Ramos (cell line): Measurements from ENCODE around the gene PITPNM3.

Source experiments
- in situ Hi-C: fragments of 300-500 bp; cut with MboI; formaldehyde crosslinking; loops from one replicate; pipeline ENCODE4 v1.14.3; 2022; ENCODE audit warnings: low sequenced_read_pairs; ENCODE audit not compliant: unreplicated experiment

PITPNM3 gene

DNA sequence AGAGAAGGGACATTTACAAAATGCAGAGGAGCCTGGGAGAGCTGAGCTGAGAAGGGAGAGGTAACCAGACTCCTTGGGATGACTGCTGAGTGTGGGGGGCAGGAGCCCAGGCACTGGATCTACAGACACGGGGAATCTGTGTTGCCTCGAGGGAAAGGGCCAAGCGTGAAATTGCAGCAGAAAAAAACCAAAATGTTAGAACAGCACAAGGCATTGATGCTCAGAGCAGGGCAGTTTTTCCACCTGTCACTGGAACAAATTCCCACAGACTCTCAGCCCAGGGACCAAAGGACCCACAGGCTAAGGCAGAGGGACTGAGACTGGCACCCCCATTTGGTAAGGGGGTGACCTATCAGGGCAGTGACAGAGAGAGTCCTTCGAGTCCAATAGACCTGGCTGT is 2.0 kb downstream of the PITPNM3 start:
- in situ Hi-C loops = no loop called here

DNA sequence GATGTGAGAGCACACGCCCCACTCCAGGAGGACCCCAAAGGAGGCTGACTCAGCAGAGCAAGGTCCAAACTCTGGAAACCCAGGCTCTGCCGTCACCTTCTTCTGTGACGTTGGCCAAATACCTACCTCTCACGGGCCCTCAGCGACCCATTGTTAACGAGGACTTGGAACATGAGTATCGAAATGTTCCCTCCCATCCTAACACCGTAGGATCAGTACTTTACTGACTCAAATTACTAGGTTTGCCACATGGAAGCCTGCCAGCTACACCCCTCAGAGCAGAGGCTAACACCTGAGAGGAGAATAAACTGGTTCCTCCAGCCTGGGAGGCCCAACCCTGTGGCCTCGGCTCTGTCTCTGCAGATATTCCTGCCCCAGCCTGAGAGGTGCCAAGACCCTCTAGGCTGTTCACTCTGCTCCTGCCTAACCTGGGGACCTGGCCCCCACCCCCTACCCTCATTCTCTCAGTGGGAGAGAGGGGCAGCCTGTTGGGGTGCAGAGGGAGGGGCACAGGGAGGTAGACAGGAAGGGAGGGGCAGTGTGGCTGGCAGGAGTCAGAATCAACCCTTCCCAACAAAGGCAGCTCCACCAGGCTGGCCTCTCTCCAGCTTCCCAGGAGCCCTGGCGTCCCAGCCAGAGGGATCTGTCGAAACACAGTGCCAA is 4.4 kb downstream of the PITPNM3 start:
- in situ Hi-C loops = no loop called here

DNA sequence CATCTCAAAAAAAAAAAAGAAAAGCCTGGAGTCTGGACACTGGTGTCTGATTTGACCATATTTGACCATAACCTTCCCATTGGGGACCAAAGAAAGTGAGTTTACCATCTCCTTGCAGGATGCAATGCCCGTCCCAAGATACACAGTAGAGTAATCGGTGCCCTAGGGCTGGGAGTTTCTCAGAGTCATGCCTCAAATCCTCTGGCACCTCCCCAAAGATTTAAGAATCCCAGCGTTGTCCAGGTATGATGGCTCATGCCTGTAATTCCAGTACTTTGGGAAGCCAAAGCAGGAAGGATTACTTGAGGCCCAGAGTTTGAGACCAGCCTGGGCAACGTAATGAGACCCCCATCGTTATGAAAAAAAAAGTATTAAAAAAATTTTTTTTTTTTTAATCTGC is 5.0 kb downstream of the PITPNM3 start:
- in situ Hi-C loops = no loop called here

DNA sequence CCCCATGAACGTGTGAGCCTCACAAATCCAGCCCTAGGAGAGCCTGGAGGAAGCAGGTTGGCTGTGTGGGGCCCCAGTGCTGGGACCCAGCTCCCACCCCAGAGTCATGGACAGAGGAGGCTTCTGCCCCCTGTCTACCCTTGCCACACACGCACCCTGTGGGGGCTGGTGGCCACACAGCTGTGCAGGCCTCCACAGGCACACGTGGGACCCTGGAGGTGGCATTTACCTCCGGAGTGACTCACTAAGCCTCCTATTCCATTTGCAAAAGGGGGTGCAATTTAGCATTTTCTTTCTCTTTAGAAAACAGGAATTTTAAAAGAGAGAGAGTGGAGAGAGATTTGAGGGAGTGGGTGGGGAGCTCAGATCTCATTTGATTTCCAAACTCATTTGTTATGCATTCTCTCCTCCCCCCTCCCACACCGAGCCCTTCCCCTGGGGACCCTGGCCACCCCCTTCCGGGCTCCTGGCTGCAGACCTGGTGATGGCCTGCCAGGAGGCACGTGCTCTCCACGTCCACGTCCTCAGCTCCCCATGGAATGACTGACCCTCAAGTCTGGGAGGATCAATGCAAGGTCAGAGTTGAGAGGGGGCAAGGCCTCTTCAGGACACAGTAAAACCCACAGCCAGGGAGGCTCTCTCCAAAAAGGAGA is 6.8 kb downstream of the PITPNM3 start:
- in situ Hi-C loops = no loop called here

DNA sequence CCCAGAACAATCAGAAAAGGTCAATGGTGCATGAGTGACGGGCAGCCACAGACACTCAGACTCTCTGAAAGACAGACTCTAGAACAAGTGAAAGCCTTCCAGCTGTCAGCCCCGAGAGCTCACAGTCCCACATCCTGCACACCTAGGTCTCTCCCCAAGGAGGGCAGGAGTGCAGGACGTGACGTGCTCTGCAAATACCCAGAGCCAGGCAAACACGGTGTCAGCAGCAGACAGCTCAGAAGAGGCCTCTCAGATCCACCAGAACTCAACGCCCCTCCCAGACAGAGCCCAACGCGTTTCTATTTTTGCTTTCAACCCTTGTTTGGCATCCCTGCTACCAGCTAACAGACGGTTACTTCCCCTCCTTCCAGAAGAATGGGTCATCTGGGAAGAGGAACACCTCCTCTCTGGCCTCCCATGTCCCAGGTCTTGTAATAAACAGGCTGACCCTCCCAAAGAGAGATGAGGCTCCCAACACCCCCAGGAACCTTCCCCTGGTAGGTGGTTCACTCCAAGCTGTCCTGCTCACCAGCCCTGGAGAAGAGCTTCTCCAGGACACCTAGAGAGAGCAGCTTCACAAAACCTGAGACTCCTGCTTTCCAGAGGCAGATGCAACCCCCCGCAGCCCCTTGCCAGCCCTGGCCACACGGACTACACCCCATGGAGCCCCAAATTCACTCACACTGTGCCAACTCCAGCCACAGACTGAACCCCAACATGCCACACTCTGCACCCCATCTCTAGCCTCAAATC is 7.6 kb downstream of the PITPNM3 start:
- in situ Hi-C loops = no loop called here

DNA sequence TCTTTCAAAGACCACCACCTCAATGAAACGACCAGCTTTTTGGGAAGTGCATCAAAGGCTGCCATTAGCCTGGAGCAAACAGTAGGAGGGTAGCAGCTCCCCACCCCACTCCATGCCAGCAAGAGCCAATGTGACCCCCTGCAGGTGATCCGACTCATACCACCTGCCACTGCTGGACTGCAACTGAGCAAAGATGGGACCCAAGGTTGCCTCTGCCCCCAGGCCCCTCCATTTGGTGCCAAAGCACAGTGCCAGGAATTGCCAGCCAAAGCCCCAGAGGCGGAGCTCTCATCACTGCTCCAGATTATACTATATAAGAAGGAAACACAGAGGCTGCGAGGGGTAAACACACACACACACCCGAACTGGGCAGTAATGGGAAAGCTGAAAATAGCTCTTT is 8.3 kb downstream of the PITPNM3 start:
- in situ Hi-C loops = no loop called here

DNA sequence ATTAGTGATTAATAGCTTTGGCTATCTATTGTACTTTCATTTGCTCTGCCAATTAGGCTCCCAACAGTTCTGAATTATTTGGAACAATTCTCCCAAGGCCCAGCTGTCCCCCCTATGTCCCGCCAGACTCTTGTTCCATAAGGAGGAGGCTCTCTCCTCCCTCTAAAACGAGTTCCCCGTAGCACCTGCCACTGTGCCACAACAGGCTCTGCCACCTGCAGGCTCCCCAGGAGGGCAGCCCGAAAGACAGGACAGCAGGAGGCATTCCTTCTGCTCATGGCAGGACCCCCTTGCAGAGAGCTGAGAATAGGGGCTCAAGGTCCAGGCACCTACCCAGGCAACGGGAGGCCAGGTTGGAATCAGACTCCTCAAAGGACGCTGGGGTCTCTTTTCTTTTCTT is 9.0 kb downstream of the PITPNM3 start:
- in situ Hi-C loops = no loop called here

DNA sequence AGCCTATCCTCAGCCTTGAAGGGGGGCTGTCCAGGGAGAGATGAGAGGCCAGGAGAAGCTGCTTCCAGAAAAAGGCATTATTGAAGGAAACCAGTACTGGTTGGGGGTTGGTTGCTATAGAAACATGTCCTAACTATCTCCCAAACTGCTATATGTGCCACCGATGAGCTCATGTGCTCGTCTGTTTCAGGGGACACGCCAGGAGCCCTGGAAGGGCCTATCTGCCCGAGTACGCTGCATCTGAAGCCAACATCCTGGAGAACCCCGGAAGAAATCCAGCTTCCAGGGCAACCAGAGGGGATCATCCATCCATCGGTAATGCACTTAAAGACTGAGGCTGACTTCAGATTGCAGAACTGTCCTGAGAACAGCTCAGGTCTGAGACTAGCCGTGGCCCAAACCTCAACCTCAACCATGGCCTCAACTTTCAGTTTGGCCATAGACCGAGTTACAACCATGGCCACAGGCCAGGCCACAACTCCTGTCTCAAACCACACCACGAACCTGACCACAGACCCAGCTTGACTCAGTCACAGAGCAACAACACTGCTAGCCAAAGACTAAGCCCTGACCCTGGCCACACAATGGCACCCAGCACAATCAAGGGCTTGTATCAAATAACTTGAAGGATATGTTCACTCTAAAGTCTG is 10.2 kb downstream of the PITPNM3 start:
- in situ Hi-C loops = no loop called here

DNA sequence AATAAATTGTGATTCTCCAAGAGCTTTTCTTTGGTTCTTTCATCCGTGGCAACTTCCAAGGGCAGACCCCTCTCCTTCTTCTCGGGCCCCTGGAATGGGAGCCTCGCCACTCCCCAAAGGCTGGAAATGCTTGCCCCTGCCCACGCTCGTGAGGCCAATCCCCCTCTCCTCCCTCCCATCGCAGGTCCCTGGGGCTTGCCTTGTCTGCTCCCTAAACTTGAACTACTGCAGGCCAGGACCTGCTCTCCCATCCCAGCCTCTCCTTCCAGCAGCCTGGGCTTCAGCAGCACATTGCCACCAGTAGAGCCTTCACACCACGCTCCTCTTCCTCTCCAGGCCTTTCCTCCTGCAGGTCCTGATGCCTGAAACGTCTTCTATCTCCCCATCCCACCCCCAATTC is 11.1 kb downstream of the PITPNM3 start:
- in situ Hi-C loops = no loop called here

DNA sequence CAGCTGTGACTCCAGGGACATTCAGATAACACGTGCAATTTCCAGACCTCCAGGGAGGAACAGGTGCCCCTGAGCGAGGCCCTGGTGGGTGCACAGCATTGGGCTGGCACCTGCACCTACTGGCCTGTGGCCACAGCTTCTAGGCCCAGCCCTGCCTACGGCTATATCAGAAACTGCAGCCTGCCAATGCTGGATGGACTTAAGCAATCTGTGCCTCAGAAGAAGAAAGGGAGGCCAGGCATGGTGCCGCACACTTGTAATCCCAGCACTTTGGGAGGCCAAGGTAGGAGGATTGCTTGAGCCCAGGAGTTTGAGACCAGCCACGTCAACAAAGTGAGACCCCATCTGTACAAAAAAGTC is 12.4 kb downstream of the PITPNM3 start:
- in situ Hi-C loops = no loop called here

DNA sequence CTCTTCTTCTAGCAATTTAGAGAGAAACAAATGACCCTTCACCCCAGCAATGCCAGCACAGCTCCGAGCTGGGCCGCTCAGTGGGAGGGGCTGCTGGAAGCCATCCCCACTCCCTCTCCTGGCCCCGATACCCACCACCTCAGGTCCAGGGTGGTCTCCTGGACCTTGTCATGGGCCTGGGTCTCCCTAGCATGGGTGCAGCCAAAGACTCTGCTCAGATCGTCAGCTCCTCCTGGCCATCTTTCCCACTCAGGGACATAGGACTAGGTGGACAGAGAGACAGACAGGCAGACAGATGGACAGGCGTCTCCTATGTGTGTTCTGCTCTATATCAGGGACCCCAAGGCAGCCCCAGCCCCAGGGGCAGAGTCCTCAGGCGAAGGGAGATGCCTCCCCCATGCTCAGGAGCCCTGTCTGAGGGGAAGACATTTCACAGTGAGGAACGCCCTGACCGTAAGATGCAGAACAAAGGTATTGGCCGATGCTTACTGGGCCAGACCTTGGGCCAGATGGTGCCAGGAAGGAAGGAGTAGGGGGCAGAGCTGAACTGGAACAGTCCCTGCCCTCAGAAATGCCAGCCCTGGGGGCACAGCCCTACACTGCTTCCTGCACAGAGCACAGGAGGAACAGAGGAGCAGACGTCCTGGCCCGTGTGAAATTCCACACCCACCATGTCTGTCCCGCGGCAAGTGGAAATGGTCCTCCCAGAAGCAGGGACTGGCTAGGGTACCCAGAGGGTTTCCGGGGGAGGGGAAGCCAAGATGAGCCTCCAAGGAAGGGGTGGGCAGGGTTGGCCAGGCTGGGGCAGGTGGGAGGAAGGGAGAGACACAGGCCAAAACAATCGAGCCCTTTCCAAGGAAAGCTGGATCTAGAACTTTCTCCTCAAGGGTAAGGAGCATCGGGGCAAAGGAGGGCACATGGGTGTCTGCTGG is 13.0 kb downstream of the PITPNM3 start:
- in situ Hi-C loops = no loop called here

DNA sequence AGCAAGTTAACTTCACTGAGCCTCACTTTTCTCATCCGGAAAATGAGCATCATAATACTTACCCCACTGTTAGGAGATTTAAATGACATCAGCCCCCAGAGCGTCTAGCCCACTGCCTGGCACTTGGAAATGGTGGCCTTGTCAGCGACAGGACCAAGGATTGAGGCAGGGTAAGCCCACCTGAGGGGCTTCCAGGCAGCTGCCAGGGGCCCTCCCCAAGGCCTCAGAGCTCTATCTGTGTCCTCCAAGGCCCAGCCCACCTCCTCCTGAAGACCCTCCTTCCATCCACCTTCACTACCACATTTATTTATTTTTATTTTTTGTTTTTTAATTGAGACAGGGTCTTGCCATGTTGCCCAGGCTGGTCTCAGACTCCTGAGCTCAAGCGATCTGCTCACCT is 13.8 kb downstream of the PITPNM3 start:
- in situ Hi-C loops = no loop called here

DNA sequence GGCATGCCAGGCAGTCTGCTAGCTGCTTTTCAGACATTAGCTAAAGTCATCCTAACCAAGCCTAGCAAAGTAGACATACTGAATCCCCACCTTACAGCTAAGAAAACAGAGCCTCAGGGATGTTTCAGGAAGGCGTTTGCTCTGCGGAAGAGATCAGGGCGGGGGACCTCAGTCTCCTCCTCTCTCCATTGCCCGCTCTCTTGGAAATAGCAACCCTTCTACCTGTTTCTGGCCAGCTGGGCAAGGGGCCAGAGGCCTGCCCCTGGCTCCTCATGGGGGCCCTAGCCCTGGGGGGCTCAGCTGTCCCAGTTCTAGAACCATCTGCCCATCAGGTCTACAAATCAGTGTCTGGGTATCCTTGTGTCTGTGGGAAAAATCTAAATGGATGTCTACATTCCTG is 14.5 kb downstream of the PITPNM3 start:
- in situ Hi-C loops = no loop called here

DNA sequence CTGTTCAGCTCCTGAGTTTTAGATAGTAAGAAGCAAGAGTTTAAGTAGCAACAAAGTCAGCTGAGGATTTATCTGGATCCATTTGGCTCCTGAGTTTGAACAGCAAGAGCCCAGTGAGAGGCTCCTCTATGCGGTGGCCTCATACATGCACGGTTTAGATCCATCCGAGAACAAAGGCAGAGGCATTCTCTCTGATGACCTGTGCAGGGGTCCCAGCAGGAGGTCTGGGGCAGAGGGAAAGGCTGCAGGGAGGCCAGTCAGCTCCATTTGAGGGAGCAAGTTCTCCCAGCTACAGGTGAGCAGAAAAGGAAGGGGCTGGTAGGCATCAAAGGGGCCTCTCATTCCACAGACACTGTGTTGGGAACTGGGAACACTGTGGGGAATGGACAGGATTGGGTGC is 16.5 kb downstream of the PITPNM3 start:
- in situ Hi-C loops = no loop called here

DNA sequence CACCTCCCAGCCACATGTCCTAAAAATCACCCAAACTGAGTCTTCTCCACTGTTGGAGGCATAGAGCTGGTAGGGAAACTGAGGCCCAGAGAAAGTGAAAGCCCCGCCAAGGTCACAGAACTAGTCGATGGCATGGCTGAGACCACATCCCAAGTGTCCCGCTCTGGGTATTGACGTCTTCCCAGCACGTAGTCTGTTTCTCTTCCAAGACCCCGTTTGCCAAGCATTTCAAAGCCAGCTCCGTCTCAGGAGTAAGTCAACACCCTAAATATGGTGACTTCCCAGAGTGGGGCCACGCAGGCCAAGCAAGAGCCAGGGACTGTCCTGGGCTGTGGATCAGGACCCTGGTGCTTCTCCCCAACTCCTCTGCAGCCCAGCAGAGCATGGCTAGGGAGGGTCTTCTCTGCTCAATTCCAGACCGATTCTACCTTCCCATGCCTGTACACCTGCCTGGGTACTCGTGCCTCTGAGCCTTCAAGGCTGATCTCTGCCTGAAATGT is 19.7 kb downstream of the PITPNM3 start:
- in situ Hi-C loops = no loop called here

DNA sequence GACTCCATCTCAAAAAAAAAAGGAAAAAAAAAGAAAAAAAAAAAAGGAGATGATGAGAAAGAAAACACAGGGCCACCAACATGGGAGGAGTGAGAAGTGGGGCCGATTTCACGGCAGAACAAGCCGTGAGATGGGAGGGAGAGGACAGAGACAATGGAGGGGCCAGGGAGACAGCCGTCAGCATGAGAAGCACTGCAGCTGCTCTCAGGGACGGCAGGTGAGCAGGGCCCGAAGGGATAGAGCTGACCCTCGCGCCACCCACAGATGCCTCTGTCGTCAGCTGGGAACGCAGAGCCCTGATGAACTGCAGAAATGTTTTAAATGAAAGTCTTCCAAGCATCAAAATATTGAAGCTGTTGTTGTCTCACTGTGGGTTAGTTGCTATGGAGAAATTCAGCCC is 20.3 kb downstream of the PITPNM3 start:
- in situ Hi-C loops = no loop called here

DNA sequence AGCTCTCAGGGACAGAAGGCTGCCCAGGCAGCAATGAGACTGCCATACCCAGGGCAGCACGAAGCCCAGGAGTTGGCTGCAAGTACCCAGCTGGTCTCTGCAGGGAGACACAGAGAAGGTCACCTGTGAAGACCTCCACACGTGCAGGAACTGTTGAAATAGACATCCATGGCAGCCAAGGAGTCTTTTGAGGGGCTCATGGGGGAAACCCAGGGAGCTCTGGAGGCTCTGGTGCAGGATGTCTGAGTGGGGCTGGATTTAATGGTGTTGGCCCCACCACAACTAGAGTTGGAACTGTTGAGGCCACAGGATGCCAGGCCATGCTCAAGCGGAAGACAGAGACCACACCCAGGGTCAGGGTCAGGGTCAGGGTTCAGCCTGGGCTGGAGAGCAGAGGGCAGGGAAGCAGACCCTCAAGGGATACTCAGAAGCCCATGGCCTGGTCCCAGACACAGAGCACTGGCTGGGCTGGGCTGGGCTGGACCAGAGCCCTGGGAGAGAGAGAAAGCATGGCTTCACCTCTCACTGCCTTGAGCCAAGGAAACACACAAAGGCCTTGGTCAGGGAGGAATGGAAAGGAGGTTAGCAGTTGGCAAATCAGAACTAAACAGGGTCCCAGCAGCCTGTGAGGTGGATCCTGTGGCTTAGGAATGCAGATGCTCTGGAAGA is 21.4 kb downstream of the PITPNM3 start:
- in situ Hi-C loops = no loop called here

DNA sequence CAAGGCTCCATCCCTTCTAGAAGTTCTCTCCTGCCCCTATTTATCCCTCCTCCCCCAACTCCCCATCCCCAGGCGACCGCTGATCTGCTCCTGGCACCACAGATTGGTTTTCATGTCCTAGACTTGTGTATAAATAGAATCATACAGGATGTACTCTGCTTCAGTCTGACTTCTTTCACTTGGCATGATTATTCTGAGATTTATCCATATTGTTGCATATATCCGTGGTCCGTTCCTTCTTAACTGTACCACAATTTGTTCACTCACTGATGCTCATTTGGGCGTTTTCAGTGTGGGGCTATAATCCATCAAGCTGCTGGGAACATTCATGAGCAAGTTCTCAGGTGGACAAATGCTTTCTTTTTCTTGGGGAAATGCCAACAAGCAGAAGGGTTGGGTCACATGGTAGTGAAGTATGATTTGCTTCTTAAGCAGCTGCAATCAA is 23.9 kb downstream of the PITPNM3 start:
- in situ Hi-C loops = no loop called here

DNA sequence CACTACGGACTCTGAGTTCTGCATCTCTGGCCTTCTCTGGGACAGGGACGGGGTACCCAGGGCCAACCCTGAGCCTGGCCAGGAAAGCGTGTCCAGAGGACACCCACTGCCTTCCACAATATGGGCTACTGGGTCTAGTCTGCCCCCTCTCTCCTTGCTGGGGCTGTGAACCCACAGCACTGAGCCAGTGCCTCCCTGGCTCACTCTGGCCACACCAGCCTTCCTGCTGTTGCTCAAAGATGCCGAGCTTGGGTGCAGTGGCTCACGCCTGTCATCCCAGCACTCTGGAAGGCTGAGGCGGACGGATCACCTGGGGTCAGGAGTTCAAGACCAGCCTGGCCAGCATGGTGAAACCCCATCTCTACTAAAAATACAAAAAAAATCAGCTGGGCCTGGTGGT is 24.8 kb downstream of the PITPNM3 start:
- in situ Hi-C loops = no loop called here
